ENCODE measurements around the gene OR2M7. TPM values are rescaled to one million over a fixed set of nuclear protein-coding genes. Genes with fewer than 3 reads are reported as not detected.

Gene OR2M7
- total RNA-seq, 6 experiments from 2014 or later = not detected

DNA sequence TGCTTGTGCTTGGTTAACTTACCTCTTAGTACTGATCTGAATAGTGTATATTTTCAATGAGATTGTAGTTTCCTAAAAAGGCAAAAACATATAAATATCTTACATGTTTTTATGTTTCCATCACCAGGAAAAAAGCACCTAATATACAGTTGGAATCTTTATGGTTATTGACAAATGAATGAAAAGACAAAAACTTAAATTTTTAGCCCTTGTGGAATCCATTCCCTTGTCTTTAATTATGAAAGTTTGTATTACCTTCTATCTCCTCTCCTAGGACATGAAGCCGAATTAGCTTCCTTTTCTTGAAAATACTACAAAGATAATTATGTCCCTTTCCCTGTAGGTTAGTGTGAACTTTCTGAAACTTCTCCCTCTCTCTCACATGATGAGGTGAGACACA, 21.0 kb downstream of the OR2M7 start, which contains the start of gene OR2T12:
OR2T12 (minus strand) TSS at position 101 of the 400 bp plus-strand sequence. CDS start 7,846 bp downstream, outside the sequence.
- TF ChIP-seq CTCF (IDR thresholded peaks at IDR 0.05) = no peak
- DNase-seq = no peak
- Mint-ChIP-seq H3K27ac (no peak within 1 kb of the TSS), H3K9me3 (peaks cover 24% of the 10 kb centered on the region), H3K27me3 (ENCODE audit: insufficient read depth) (peaks cover 2% of the 10 kb centered on the region; the same call in 1 of the 2 replicates), H3K4me3 (no peak within 1 kb of the TSS), H3K4me1 (ENCODE audit: low read depth) (no peaks in the 10 kb centered on the region), H3K36me3 (ENCODE audit: low read depth) (no peaks in the 10 kb centered on the region)

DNA sequence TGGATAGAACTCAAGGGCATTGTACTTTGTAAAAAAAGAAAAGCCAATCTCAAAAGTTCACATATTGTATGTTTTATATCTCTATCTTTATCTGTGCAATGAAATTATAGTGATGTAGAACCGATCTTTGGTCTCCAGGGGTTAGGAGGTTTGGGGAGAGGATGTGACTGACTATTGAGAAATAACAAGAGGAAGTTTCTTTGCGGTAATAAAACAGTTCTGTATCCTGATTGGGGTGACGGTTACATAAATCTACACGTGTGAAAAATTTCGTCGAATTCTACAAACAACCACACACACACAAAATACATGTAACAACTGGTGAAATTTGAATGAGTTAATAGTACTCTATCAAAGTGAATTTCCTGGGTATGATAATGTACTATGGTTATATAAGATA, 36.0 kb downstream of the OR2M7 start:
- no peak for TF ChIP-seq CTCF (IDR thresholded peaks at IDR 0.05)
- H3K4me1 Mint-ChIP-seq (ENCODE audit: low read depth) = no peaks in the 10 kb centered on the region
- no peaks in the 10 kb centered on the region for H3K36me3 Mint-ChIP-seq (ENCODE audit: low read depth)
- no peaks in the 10 kb centered on the region for H3K27me3 Mint-ChIP-seq (ENCODE audit: insufficient read depth)
- peaks cover 41% of the 10 kb centered on the region for H3K9me3 Mint-ChIP-seq
- no peak for DNase-seq
- H3K27ac Mint-ChIP-seq = no peak overlapping the region
- no peak overlapping the region for H3K4me3 Mint-ChIP-seq

DNA sequence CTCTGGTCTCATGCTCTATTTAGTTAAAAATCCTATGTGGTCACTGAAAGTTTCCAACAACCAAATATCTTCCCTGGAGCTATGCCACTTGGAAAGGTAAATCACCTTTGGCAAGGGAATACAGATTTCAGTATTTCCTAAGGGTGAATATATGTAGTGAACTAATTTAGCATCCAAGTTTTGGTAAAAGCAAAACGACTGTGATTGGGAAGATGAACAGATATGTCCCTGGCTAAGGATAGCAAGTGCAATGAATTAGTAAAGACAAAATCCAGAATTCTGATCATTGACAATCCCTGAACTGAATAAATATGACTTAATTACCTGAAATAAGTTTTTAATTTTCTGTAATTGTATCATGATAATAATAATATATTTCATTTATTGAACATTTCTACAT, 46.5 kb downstream of the OR2M7 start, which contains the start of gene OR2T33:
OR2T33 (minus strand) TSS at position 101 of the 400 bp plus-strand sequence. CDS start 4,162 bp downstream, outside the sequence.
- H3K27ac Mint-ChIP-seq = no peak within 1 kb of the TSS
- no peak within 1 kb of the TSS for H3K4me3 Mint-ChIP-seq
- TF ChIP-seq CTCF (IDR thresholded peaks at IDR 0.05) = no peak
- no peaks in the 10 kb centered on the region for H3K36me3 Mint-ChIP-seq (ENCODE audit: low read depth)
- DNase-seq = no peak
- peaks cover 57% of the 10 kb centered on the region for H3K9me3 Mint-ChIP-seq
- H3K27me3 Mint-ChIP-seq (ENCODE audit: insufficient read depth) = no peaks in the 10 kb centered on the region; the same call in 1 of the 2 replicates
- H3K4me1 Mint-ChIP-seq (ENCODE audit: low read depth) = no peaks in the 10 kb centered on the region

Other genes starting within 250 kb of the OR2M7 start
- gene OR2L13, start 229.4 kb downstream of the OR2M7 start, total RNA-seq (2021; fragmentation: NEBNext Ultra II Directional; extraction: Animal tissue kit (Norgen Biotek cat#: 25700)) = not detected
- gene OR2M5, start 179.4 kb downstream of the OR2M7 start, total RNA-seq (2021; fragmentation: NEBNext Ultra II Directional; extraction: Animal tissue kit (Norgen Biotek cat#: 25700)) = not detected
- not detected for gene OR2M2, start 149.7 kb downstream of the OR2M7 start, total RNA-seq (2021; fragmentation: NEBNext Ultra II Directional; extraction: Animal tissue kit (Norgen Biotek cat#: 25700))
- gene OR2M3, start 127.3 kb downstream of the OR2M7 start, total RNA-seq (2021; fragmentation: NEBNext Ultra II Directional; extraction: Animal tissue kit (Norgen Biotek cat#: 25700)) = under 1 TPM in 3 of 6 experiments, not detected in 3; 0.03 to 0.05 (median 0.05) TPM
- gene OR2M4, start 93.2 kb downstream of the OR2M7 start, total RNA-seq (2021; fragmentation: NEBNext Ultra II Directional; extraction: Animal tissue kit (Norgen Biotek cat#: 25700)) = under 1 TPM in 3 of 6 experiments, not detected in 3; 0.05 to 0.09 (median 0.07) TPM
- under 1 TPM in 1 of 6 experiments, not detected in 5; 0.16 TPM for gene OR2T33, start 46.6 kb downstream of the OR2M7 start, total RNA-seq (2021; fragmentation: NEBNext Ultra II Directional; extraction: Animal tissue kit (Norgen Biotek cat#: 25700))
- gene OR2T12, start 21.1 kb downstream of the OR2M7 start, total RNA-seq (2021; fragmentation: NEBNext Ultra II Directional; extraction: Animal tissue kit (Norgen Biotek cat#: 25700)) = not detected
- not detected for gene OR14C36, start 24.2 kb upstream of the OR2M7 start, total RNA-seq (2021; fragmentation: NEBNext Ultra II Directional; extraction: Animal tissue kit (Norgen Biotek cat#: 25700))
- not detected for gene OR2T4, start 37.1 kb upstream of the OR2M7 start, total RNA-seq (2021; fragmentation: NEBNext Ultra II Directional; extraction: Animal tissue kit (Norgen Biotek cat#: 25700))
- gene OR2T6, start 51.2 kb upstream of the OR2M7 start, total RNA-seq (2021; fragmentation: NEBNext Ultra II Directional; extraction: Animal tissue kit (Norgen Biotek cat#: 25700)) = not detected
- not detected for gene OR2T1, start 78.5 kb upstream of the OR2M7 start, total RNA-seq (2021; fragmentation: NEBNext Ultra II Directional; extraction: Animal tissue kit (Norgen Biotek cat#: 25700))
- gene OR2T2, start 121.1 kb upstream of the OR2M7 start, total RNA-seq (2021; fragmentation: NEBNext Ultra II Directional; extraction: Animal tissue kit (Norgen Biotek cat#: 25700)) = not detected
- not detected for gene OR2T3, start 148.8 kb upstream of the OR2M7 start, total RNA-seq (2021; fragmentation: NEBNext Ultra II Directional; extraction: Animal tissue kit (Norgen Biotek cat#: 25700))
- not detected for gene OR2T5, start 164.0 kb upstream of the OR2M7 start, total RNA-seq (2021; fragmentation: NEBNext Ultra II Directional; extraction: Animal tissue kit (Norgen Biotek cat#: 25700))
- not detected for gene OR2G6, start 183.5 kb upstream of the OR2M7 start, total RNA-seq (2021; fragmentation: NEBNext Ultra II Directional; extraction: Animal tissue kit (Norgen Biotek cat#: 25700))
- not detected for gene OR2T29, start 238.2 kb upstream of the OR2M7 start, total RNA-seq (2021; fragmentation: NEBNext Ultra II Directional; extraction: Animal tissue kit (Norgen Biotek cat#: 25700))